Measurements from ENCODE around the gene MCM5.

DNA sequence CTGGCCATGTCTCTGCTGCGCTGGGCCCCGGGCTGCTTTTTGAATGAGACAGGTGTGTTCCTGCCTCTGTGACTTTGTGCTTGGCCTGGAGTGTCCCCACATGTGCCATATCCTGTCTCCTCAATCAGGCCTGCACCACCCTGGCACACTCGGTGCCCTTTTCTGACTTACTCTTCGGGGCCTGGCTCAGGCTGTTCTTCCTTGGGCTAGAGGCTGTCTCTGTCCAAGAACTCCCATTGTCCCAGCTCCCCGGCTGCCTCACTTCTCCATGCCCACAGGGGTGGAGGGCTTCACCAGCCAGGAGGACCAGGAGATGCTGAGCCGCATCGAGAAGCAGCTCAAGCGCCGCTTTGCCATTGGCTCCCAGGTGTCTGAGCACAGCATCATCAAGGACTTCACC is 23.0 kb downstream of the MCM5 start:
- TF ChIP-seq, protein P1, sequence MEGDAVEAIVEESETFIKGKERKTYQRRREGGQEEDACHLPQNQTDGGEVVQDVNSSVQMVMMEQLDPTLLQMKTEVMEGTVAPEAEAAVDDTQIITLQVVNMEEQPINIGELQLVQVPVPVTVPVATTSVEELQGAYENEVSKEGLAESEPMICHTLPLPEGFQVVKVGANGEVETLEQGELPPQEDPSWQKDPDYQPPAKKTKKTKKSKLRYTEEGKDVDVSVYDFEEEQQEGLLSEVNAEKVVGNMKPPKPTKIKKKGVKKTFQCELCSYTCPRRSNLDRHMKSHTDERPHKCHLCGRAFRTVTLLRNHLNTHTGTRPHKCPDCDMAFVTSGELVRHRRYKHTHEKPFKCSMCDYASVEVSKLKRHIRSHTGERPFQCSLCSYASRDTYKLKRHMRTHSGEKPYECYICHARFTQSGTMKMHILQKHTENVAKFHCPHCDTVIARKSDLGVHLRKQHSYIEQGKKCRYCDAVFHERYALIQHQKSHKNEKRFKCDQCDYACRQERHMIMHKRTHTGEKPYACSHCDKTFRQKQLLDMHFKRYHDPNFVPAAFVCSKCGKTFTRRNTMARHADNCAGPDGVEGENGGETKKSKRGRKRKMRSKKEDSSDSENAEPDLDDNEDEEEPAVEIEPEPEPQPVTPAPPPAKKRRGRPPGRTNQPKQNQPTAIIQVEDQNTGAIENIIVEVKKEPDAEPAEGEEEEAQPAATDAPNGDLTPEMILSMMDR (conservative IDR thresholded peaks at IDR 0.05; ENCODE audit: low read depth, low read length): no peak
- TF ChIP-seq EZH2phosphoT487 (IDR thresholded peaks at IDR 0.05; ENCODE audit: borderline replicate concordance, low read length) (no peak), EZH2 (IDR thresholded peaks at IDR 0.05; ENCODE audit: low read length, unreplicated experiment) (no peak)

Data from PC-3 (cell line).